ACHN (cell line): ENCODE results near the gene FAM83G.
"Not testable (repeated sequence)": the region's sequence is repeated elsewhere in the genome, so short reads cannot be mapped to it uniquely, and the experiment has no call there.

Experiments used
- DNase-seq: peaks from one replicate; pipeline ENCODE4 v3.0.0-alpha.2; 2015
- in situ Hi-C: cut with HindIII; loops from 2 replicates; pipeline ENCODE4 v1.10.0; 2017; ENCODE audit warnings: low sequenced_read_pairs, low pct_ligation_motif_present, low pct_unique_long_range_greater_than_20kb

FAM83G gene

DNA sequence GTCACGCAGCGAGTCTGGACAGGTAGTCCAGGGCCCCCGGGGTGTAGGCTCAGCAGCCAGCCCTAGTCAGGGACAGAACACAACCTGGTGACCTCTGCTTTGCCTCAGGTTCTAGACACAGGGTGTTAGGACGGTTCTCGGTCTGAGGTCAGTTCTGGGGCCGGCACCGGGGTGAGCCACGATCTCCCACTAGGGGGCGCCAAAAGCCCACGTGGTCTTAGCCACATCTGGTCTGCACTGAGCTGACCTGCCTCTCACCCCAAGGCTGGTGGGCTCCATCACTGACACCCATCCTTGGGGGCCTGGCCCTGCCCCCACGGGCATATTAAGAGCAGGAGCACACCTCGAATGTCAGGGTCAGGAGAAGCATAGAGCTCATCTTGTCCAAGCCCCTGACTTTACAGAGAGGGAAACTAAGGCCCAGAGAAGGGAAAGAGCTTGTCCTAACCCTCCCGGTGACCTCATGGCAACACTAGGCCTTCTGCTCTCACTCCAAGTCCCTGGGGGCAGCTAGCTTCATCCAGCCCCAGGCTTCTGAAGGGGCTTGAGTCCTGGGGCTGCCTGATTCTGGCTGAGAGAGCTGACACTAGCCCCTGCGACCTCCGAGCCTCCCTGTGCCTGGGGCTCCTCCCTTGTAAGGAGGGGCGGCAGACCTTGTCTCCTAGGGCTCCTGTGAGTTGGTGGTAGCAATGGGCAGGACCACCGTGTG lies 43.6 kb downstream of the FAM83G start:
- peak; percentile 74 for DNase-seq
- in situ Hi-C loops: no loop called here

DNA sequence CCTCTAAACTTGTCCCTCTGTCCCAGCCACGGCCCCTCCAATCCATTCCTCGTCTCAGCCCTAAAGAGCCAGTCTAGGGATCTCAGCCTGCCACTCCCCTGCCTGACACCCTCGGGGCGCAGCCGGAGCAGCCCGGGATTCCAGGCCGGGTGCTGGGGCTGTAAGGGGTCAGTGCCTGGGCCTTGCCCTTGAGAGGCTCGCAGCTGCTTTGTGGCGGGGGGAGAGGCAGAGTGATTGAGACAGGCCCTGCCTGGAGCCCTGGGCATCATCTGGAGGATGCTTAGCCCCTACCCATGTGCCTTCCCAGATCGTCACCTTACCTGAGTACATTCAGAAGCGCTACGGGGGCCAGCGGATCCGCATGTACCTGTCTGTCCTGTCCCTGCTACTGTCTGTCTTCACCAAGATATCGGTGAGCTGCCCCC lies 44.3 kb downstream of the FAM83G start:
- in situ Hi-C loops: no loop called here

DNA sequence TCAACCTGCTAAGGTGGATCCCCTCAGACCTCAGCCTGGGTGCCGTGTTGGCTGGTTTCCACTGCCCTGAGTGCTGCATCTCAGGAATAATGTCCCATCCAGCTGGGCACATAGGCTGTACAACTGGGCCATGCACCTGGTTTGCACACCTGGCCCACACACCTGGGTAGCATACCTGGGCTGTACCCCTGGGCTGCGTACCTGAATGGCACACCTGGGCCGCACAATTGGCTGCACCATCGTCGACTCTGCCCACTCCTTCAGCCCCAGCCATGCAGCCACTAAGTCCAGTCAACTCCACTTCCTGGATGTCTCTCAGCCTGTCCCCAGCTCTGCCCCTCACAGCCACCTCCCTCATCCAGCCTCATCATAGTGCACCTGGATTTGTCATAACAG lies 44.7 kb downstream of the FAM83G start:
- in situ Hi-C loops: no loop called here
- no peak for DNase-seq

More for the DNA sequence above, 44.3 kb downstream of the FAM83G start:
- no peak for DNase-seq

DNA sequence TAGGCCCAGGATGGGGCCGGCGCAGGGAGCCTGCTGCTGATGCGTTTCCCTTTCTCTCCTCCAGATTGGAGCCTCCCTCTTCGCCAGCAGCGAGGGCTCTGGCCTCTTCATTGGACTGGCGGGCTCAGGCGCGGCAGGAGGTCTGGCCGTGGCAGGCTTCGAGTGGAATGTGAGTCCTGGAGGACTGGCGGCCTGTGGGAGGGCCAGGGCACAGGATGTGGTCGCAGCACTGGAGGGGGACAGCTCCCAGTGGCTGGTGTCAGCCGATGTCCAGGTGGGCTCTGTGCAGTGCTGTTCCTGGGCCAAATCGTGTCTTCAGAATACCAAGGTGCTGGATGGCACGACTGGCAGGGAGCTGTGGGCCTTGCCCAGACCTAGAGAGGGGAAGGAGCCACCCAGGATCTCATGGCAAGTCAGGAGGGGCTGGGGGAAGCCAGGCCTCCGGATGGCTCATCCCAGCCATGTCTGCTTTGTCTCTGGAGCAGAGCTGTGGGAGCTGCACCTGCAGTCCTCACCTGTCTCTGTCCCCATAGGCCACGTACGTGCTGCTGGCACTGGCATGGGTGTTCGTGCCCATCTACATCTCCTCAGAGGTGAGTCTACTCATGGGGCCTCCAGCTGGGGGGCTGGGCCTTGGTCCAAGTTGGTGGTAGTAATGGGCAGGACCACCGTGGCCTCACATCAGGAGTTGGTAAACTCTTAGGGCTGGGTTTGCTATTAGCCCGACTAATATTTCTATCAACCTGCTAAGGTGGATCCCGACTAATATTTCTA lies 45.3 kb downstream of the FAM83G start:
- DNase-seq: no peak
- in situ Hi-C loops: no loop called here

DNA sequence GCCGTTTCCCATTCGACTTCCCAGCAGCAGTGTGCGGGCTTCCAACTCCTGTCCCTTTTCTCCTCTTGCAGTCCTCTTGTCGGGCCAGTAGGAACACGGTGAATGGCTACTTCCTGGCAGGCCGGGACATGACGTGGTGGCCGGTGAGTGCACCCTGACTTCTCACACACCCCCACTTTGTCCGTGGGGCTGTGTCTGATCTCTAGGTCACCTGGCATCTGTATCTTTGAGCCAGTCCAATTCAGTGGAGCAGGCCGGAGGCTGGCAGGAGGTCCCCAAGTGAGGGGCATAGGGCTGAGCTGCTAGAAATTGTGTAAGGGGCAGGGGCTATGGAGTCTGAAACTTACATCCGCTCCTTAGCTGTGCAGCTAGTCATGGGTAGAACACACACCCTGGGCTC lies 46.0 kb downstream of the FAM83G start:
- in situ Hi-C loops: no loop called here
- DNase-seq: no peak

DNA sequence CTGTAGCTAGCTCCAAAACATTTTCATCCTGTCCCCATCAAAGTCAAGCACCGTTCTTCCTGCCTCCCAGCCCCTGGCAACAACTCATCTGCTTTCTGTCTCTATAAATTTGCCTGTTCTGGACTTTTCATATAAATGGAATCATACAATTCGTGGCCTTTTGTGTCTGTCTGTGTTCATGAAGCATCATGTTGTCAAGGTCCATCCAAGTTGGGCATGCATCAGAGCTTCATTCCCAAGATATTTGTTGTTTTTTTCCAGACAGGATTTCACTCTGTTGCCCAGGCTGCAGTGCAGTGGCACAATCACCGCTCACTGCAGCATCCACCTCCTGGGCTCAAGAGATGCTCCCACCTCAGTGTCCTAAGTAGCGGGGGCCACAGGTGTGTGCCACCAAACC lies 46.7 kb downstream of the FAM83G start:
- in situ Hi-C loops: no loop called here
- no peak for DNase-seq

DNA sequence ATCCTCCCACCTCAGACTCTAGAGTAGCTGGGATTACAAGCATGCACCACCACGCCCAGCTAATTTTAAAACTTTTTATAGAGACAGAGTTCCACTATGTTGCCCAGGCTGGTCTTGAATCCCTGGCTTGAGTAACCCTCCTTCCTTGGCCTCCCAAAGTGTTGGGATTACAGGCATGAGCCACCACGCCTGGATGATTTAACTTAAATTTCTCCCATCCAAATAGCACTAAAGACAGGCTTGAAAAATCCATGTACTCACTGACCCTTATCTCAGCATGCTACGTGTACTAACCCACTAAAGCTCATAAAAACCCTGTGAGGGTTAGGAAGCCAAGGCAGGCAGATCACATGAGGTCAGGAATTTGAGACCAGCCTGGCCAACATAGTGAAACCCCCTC lies 48.0 kb downstream of the FAM83G start:
- in situ Hi-C loops: no loop called here
- DNase-seq: no peak

DNA sequence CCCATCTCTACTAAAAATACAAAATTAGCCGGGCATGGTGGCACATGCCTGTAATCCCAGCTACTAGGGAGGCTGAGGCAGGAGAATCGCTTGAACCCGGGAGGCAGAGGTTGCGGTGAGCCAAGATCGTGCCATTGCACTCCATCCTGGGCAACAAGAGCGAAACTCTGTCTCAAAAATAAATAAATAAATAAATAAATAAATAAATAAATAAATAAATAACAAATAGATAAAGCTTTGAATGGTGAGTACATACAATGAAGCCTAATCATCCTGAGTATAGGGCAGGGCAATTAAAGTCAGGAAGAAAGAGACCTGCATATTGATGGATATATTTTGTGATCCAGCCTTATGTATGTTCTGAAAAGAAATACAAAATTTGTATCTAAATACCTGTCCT lies 48.5 kb downstream of the FAM83G start:
- in situ Hi-C loops, DNase-seq: not testable (repeated sequence)

DNA sequence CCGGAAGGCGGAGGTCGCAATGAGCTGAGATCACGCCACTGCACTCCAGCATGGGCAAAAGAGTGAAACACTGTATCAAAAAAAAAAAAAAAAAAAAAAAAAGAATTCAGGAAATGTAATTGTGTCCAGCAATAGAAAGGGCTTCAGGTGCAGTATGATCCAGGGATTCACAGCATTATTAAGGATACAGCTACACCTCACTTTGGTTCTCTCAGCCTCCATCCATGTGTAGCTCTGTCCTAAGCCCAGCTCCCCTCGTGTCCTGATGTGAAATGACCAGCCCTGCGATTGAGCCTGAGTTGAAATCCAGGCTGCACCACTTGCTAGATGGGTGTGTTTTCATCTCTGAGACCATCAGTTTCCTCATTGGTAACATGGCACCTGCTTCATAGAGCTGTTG lies 49.6 kb downstream of the FAM83G start:
- no peak for DNase-seq
- in situ Hi-C loops: no loop called here

DNA sequence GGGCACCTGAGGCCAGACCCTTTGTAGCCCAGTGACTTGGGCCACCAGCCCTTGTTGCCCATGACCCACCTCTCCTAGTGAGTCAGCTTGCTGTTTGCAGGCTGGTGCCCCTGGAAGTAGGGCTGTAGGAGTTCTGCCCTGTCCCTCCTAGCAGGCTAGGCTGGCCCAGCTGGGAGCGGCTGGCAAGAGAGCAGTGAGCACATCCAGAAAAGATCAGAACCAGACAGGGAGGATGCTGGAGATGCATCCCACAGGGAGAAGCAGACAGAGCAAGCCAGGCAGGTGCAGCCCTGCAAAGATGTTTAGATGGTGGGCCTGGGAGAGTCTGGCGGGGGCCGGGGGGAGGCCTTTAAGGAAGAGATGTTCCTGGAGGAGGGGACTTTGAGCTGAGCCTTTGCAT lies 50.2 kb downstream of the FAM83G start:
- in situ Hi-C loops: no loop called here
- no peak for DNase-seq

DNA sequence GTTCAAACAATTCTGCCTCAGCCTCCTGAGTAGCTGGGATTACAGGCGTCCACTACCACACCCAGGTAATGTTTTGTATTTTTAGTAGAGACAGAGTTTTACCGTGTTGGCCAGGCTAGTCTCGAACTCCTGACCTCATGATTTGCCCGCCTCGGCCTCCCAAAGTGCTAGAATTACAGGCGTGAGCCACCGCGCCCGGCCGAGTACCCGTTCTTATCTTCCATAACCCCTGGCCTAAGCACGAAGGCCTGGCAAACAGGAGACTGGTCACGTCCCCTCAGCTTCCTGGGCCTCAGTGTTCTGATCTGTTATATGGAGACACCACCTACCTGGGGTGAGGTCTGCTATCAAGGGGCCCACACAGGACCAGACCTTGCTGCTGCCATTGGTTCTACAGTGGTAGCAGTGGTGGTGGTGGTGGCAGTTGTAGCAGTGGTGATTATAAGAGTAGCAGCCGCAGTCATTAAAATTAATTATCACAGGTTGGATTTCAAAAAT lies 51.3 kb downstream of the FAM83G start:
- DNase-seq: no peak
- in situ Hi-C loops: no loop called here

DNA sequence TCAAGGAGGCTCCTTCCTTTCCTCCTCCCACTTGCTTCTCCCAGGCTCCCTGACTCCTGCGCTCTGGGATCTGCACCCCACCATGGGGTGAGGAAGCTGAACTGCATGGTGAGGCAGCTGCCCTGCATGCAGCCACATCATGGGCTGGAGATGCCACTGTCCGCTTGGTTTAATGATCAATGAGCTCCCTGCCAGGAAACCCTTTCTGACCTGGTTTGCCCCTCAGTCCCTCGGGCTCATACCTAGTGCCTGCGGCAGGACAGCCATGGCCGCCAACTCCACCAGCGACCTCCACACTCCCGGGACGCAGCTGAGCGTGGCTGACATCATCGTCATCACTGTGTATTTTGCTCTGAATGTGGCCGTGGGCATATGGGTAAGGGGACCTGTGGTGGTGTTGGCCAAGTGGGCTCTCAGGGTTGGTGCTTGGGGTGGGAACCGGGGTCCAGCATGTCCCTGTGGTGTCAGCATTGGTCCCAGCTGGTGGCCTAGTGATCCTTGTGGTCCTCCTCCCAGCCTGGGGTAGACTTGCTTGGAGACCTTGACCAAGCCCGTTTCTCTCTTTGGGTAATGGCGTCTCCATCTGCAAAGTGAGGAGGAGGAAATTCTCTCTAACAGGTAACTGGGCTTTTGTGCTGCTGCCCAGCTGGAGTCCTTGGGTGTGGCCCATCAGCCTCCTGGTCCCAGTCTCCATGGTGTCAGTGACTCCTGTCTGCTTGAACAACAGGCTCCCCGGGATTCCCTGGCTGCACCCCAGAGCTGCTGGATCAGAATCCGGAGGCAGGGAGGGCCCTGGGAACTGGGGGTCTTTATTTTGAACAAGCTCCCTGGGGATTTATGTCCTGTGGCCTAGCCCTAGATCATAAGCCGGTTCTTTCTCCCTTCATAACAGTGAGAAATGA lies 52.4 kb downstream of the FAM83G start, which contains the start of gene SLC5A10:
TSS of gene SLC5A10 (plus strand) at position 225 of the 902 bp plus-strand sequence. CDS start at position 266, 41 bp downstream.
- DNase-seq: peak; percentile 88
- in situ Hi-C loops: no loop called here

DNA sequence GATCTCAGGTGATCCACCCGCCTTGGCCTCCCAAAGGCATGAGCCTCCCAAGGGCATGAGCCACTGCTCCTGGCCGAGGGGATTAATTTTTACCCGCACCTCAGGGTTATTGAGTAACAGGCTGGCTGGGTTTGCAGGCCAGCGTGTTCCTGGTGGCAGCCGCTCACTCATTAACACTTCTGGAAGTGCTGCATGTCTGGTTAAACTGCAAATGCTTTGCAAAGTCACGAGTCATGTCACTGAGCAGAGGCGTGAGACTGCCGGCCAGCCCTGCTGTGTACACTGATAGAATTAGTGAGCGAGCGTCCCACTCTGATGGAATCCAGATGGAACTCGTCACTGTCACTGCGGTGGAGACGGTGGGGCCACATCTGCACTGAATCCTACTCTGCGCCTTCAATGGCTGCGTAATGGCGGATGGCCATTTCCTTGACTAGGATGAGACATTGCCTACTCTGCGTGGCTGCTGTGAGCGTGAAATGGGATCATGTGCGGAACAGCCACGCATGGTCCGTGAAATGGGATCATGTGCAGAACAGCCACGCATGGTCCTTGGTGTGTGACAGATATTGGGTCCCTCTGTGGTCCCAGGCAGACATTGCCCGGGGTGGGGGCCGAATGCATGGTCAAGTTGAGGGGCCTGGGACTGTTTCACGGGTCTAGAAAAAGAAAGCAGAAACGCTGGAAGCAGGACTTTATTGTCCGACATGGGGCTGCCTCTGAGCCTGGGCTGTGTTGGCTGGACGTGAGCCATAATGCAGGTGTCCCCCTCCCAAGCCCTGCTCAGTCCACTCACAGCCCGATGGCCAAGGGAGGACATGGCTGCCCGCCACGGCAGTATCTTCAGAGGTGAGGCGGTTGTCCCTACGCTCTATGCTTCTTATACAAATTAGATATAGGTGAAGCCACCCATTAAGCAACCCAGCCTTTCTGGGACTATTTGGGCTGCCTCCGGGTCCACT lies 53.3 kb downstream of the FAM83G start:
- peak; percentile 91 for DNase-seq
- in situ Hi-C loops: no loop called here

DNA sequence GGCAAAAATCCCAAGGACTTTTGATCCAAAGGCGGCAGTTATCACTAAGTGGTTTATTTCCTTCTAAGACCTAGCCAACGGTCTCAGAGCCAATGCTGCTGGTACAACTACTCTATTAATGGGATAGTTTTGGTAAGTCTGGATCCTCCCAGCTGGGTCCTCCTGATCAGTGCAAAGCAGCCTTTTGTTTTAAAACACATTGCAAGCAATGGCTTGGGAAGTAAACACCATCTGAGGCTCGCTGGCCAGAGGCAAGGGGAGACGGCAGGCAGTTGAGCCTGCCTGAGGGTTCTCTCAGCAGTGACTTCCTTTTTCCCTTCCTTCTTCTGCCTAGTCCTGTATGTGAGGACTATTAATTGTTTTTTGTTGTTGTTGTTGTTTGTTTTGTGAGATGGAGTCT lies 54.2 kb downstream of the FAM83G start:
- DNase-seq: no peak
- in situ Hi-C loops: no loop called here

DNA sequence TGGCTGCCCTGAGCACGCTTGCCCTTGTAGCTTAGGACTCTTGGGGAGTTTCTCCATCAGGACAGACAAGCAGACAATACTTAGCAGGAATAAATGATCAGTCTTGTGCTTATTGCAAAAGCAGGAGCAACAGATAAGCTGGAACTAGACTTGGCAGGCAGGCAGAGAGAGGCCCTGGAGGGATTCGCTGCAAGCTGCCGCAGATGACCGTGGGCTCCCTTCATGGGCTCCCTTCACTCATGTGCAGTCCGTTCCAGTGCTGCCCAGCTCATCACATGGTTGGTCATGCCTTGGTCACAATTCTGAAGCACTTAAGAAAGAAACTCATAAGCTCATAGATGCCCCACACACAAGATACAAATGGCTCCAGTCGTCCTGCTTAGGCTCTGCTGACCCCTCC lies 55.0 kb downstream of the FAM83G start:
- DNase-seq: no peak

DNA sequence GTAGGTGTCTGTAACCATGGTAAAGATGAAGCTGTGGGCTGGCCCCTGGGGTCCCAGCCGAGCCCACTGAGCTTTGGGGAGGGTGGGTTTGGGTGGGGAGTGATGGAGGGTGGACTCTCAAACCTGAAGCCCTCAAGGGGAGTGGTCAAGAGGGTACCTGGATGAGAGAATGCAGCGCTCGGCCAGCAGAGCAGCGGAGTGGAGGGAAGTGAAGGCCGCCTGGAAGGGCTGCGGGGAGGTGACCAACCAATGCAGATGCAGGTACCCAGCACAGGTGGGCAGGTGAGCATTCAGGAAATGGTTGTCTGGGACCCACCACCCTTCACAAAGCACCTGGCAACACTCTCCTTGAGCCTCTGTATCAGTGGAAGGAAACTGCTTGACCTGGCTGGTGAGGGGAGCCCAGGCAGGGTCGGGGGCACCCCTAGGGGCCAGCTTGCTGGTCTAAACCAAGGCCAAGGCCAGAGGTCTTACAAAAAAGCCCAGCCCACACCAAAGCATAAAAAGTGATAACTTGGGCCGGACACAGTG lies 56.0 kb downstream of the FAM83G start:
- in situ Hi-C loops: no loop called here
- DNase-seq: no peak

More for the DNA sequence above, 55.0 kb downstream of the FAM83G start:
- in situ Hi-C loops: no loop called here

DNA sequence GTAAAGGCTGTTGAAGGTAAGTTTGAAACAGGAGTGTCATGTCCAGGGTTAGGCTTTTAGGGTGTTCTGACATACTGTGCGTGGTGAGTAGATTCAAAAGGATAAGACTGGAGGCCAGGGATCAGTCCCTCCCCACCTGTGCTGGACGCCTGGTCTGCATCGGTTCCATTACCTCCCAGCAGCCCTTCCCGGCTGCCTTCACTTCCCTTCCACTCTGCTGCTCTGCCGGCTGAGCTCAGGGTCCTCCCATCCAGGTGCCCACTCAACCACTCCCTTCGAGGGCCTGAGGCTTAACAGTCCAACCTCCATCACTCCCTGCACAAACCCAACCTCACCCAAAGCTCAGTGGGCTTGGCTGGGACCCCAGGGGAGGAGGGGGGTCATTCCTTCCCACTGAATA lies 56.7 kb downstream of the FAM83G start:
- in situ Hi-C loops: no loop called here
- DNase-seq: no peak

DNA sequence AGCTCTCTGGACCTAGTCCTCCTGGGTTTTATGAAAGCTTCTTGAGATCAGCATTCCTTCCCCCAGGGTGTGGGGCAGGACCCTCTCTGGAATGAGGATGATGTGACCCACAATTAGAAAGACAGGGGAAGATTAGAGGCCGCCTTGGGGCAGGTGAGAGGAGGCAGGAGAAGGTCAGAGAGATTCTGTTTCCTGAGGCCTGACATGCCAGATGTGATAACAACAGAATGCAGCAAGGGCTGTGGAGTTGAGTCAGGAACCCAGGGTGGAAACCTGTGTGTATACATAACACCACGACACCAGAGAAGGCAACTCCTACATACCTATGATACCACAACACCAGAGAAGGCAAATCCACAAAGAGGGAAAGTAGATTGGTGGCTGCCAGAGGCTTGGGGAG lies 58.0 kb downstream of the FAM83G start:
- in situ Hi-C loops: no loop called here
- DNase-seq: no peak
